Parathyroid adenoma (tissue), 2 donors: ENCODE results near the gene AKT2.

ENCODE experiments used
- H2AFZ ChIP-seq: fragments of 300-600 bp; sonication (generic); one replicate; pipeline ENCODE4 v1.7.0; 2017; ENCODE audit warnings: antibody characterized with exemption, mild to moderate bottlenecking
- H3K27ac ChIP-seq: fragments of 300-600 bp; sonication (generic); one replicate; pipeline ENCODE4 v1.7.0; 2017
- H3K27me3 ChIP-seq: fragments of 300-600 bp; sonication (generic); one replicate; pipeline ENCODE4 v1.7.0; 2017; ENCODE audit warnings: low read length; ENCODE audit not compliant: control insufficient read depth, insufficient read depth
- H3K36me3 ChIP-seq: fragments of 300-600 bp; sonication (generic); one replicate; pipeline ENCODE4 v1.7.0; 2017; ENCODE audit warnings: low read length; ENCODE audit not compliant: control insufficient read depth, insufficient read depth
- H3K4me1 ChIP-seq: fragments of 300-600 bp; sonication (generic); one replicate; pipeline ENCODE4 v1.7.0; 2017; ENCODE audit warnings: control low read depth
- H3K4me2 ChIP-seq: fragments of 300-600 bp; sonication (generic); one replicate; pipeline ENCODE4 v1.7.0; 2017; ENCODE audit warnings: low read length
- H3K4me3 ChIP-seq: fragments of 300-600 bp; sonication (generic); one replicate; pipeline ENCODE4 v1.7.0; 2017; ENCODE audit warnings: low read depth, low read length
- H3K79me2 ChIP-seq: fragments of 300-600 bp; sonication (generic); one replicate; pipeline ENCODE4 v1.7.0; 2017; ENCODE audit warnings: control low read depth
- H3K9ac ChIP-seq: fragments of 300-600 bp; sonication (generic); one replicate; pipeline ENCODE4 v1.7.0; 2017; ENCODE audit warnings: mild to moderate bottlenecking
- H3K9me3 ChIP-seq: fragments of 300-600 bp; sonication (generic); one replicate; pipeline ENCODE4 v1.7.0; 2017; ENCODE audit warnings: low read length; ENCODE audit not compliant: control insufficient read depth
- TF ChIP-seq, protein P1 (sequence below): fragments of 300-600 bp; sonication (generic); IDR thresholded peaks from one replicate; pipeline ENCODE4 v1.7.0; 2017; ENCODE audit warnings: antibody characterized with exemption, mild to moderate bottlenecking
- donor health status: primary hyperparathyroidism.

Gene AKT2

DNA sequence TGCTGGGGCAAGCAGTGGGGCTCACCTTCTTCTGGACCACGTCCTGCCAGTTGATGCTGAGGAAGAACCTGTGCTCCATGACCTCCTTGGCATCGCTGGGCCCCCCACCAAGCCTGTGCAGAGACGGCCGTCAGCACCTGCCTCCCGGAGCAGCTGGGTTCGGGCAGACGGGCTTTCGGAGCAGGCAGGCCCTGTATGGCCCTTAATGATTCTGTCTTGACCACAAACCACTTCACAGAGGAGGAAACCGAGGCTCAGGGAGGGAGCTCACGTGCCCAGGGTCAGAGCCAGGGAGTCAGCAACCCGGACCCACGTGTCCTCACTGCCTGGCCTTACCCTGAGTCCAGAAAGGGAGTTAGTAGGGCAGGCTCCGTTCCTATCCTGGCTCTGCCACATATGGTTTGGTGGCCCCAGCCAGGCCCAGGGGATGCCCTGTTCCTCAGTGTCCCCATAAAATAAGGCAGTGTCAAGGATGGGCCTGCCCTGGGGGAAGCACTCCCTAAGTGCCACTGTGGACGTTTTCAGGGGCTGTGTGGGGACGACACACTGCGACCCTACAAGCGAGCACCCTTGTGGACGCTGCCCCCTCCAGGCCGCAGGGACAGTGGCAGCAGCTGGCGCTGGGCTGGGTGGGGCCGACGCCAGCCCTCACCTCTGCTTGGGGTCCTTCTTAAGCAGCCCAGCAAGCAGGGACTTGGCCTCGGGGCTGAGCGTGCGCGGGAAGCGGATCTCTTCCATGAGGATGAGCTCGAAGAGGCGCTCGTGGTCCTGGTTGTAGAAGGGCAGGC lies 49.7 kb downstream of the AKT2 start:
- Histone ChIP-seq H3K9ac (no peak overlapping the region), H3K9me3 (no peaks in the 10 kb centered on the region), H3K79me2 (peaks cover 18% of the 10 kb centered on the region), H3K27me3 (no peaks in the 10 kb centered on the region), H2AFZ (no peak overlapping the region), H3K4me1 (peaks cover 8% of the 10 kb centered on the region), H3K36me3 (no peaks in the 10 kb centered on the region), H3K27ac (no peak overlapping the region), H3K4me2 (no peak overlapping the region), H3K4me3 (no peak overlapping the region)
- TF ChIP-seq, protein P1, sequence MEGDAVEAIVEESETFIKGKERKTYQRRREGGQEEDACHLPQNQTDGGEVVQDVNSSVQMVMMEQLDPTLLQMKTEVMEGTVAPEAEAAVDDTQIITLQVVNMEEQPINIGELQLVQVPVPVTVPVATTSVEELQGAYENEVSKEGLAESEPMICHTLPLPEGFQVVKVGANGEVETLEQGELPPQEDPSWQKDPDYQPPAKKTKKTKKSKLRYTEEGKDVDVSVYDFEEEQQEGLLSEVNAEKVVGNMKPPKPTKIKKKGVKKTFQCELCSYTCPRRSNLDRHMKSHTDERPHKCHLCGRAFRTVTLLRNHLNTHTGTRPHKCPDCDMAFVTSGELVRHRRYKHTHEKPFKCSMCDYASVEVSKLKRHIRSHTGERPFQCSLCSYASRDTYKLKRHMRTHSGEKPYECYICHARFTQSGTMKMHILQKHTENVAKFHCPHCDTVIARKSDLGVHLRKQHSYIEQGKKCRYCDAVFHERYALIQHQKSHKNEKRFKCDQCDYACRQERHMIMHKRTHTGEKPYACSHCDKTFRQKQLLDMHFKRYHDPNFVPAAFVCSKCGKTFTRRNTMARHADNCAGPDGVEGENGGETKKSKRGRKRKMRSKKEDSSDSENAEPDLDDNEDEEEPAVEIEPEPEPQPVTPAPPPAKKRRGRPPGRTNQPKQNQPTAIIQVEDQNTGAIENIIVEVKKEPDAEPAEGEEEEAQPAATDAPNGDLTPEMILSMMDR: no peak

DNA sequence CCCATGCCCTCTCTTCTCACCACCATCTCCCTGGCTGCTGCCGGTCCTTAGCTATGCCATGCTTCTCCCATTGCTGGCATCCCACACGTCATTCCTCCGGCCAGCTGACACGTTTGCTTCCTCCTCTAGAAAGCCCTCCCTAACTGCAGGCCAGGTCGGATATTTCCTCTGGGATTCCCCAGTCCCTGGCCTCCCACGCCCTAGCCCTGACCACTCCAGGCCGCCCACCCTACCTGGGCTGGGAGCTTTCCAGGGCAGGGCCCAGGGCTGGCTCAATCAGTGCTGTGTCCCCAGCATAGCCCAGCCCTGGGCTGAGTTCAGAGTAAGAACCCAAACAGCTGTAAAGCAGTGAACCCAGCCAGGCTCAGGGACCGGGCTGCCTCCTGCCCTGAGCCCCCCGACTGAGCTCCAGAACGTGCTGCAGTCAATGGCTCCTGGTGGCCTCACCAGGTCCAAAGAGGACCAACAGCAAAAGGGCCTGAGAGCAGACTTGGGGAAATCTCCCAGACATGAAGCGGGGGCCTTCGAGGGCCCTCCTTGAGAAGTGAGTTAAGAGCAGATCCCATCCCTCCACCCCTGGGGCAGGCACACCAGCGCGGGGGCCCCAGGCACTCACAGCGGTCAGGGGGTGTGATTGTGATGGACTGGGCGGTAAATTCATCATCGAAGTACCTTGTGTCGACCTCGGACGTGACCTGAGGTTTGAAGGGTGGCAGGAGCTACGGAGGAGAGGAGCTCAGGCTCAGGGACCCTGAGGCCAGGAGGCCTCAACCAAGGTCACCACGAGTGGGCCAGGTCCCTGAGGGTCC lies 50.5 kb downstream of the AKT2 start:
- Histone ChIP-seq H3K9me3 (no peaks in the 10 kb centered on the region), H3K9ac (no peak overlapping the region), H3K4me2 (no peak overlapping the region), H2AFZ (no peak overlapping the region), H3K36me3 (no peaks in the 10 kb centered on the region), H3K4me1 (peaks cover 8% of the 10 kb centered on the region), H3K27me3 (no peaks in the 10 kb centered on the region), H3K79me2 (peaks cover 10% of the 10 kb centered on the region), H3K4me3 (no peak overlapping the region), H3K27ac (no peak overlapping the region)
- TF ChIP-seq, protein P1: no peak

DNA sequence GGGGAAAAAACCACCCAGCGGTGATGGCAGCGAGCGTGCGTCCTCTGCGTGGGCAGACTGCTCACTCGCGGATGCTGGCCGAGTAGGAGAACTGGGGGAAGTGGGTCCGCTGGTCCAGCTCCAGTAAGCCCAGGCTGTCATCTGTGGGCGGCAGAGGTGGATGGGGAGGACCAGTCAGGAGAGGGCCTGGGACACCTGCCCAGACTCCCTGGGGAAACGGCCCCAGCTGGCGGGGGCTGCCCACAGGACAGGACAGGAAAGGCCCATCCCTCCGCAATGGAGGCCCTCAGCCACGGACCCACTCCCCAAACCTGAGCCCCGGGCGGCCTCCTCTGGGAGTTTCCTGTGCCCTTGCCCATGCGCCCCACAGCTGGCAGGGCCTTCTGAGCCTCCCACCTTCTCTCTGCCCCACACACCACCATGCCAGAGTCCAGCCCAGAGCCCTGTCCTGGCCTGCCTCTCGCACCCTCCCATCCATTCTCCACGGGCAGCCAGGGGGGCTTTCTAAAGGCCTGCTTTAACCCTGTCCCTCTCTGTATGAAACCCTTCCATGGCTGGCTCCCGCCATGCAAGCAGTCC lies 51.2 kb downstream of the AKT2 start:
- Histone ChIP-seq H3K27ac (no peak overlapping the region), H3K79me2 (peaks cover 4% of the 10 kb centered on the region), H3K36me3 (no peaks in the 10 kb centered on the region), H3K4me3 (no peak overlapping the region), H2AFZ (no peak overlapping the region), H3K27me3 (no peaks in the 10 kb centered on the region), H3K9me3 (no peaks in the 10 kb centered on the region), H3K9ac (no peak overlapping the region), H3K4me1 (peaks cover 8% of the 10 kb centered on the region), H3K4me2 (no peak overlapping the region)
- TF ChIP-seq, protein P1: no peak

DNA sequence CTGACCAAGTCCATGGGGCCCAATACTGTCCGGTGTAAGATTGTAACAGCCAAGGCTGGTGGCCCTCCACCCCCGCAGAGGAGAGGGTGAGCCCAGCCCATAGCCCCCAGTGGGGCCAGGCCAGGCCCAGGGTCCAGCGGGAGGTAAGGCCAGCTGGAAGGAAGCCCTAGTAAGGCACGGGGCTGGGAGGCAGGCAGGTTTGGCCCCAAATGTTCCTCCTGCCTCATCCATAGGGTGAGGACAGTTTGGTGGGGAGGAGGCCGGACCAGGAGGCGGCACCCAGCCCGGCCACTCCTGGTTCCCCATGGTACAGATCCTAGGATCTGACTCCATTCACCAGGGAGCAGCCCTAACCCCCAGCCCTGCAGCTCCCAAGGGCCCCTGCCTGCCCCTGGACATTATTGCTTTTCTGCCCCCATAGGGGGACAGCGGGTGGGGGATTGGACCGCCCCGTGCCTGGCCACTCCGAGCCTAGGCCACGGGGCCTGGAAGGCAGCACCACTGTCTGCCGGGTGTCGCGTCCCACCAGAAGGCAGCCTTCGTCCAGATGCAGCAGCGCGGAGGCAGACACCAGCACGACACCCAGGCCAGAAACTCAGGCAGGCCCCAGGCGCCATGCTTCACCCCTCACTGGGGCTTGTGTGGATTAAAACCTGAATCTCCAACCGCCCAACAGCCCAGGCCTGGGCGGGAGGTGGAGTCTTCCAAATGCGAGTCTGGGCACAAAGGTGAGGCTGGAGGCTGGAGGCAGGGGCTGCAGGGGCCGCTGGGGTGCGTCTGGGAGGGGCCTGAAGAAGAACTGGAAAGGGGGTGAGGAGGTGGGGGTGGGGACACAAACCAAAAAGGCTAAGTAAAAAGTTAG lies 52.0 kb downstream of the AKT2 start:
- Histone ChIP-seq H3K79me2 (peaks cover 2% of the 10 kb centered on the region), H3K27me3 (no peaks in the 10 kb centered on the region), H3K4me3 (no peak overlapping the region), H3K27ac (no peak overlapping the region), H3K9ac (no peak overlapping the region), H3K9me3 (no peaks in the 10 kb centered on the region), H3K4me2 (no peak overlapping the region), H3K4me1 (peaks cover 8% of the 10 kb centered on the region), H2AFZ (no peak overlapping the region), H3K36me3 (no peaks in the 10 kb centered on the region)
- TF ChIP-seq, protein P1: no peak
